HepG2 (cell line): Measurements from ENCODE around the gene PTGIS. TPM values are rescaled to one million over a fixed set of nuclear protein-coding genes. Genes with fewer than 3 reads are reported as not detected.

Source experiments
- DMAP1 ChIP-seq: IDR thresholded peaks from 2 replicates; pipeline ENCODE4 v1.6.1; 2016
- EEA1 ChIP-seq: sonication (generic); formaldehyde crosslinking; IDR thresholded peaks from 2 replicates; pipeline ENCODE4 v1.5.1; 2020; ENCODE audit warnings: mild to moderate bottlenecking, missing genetic modification reagents, borderline replicate concordance
- JARID2 ChIP-seq: sonication (generic); formaldehyde crosslinking; IDR thresholded peaks from 2 replicates; pipeline ENCODE4 v1.8.1; 2023; ENCODE audit warnings: missing genetic modification reagents, inconsistent platforms; ENCODE audit not compliant: insufficient replicate concordance
- JUND ChIP-seq: sonication (generic); formaldehyde crosslinking; IDR thresholded peaks from 2 replicates; pipeline ENCODE4 v1.8.0; 2022; ENCODE audit warnings: mild to moderate bottlenecking, missing genetic modification reagents
- MBNL3 ChIP-seq: fragments of 250-450 bp; sonication (Bioruptor Pico); conservative IDR thresholded peaks from 2 replicates; pipeline ENCODE4 v1.8.0; 2022; ENCODE audit warnings: mild to moderate bottlenecking, inconsistent platforms
- SPEN ChIP-seq: sonication (generic); formaldehyde crosslinking; IDR thresholded peaks from 2 replicates; pipeline ENCODE4 v1.5.1; 2020; ENCODE audit warnings: low read depth, mild to moderate bottlenecking, missing genetic modification reagents
- ZNF235 ChIP-seq: sonication (generic); formaldehyde crosslinking; IDR thresholded peaks from 2 replicates; pipeline ENCODE4 v1.8.1; 2023; ENCODE audit warnings: mild to moderate bottlenecking, missing genetic modification reagents, borderline replicate concordance
- ZNF547 ChIP-seq: sonication (generic); formaldehyde crosslinking; IDR thresholded peaks from 2 replicates; pipeline ENCODE4 v1.5.1; 2020; ENCODE audit warnings: mild to moderate bottlenecking, missing genetic modification reagents
- ZNF552 ChIP-seq: sonication (generic); formaldehyde crosslinking; IDR thresholded peaks from 2 replicates; pipeline ENCODE4 v1.9.0; 2022; ENCODE audit warnings: missing genetic modification reagents, mild to moderate bottlenecking, borderline replicate concordance
- ZNF619 ChIP-seq: sonication (generic); formaldehyde crosslinking; IDR thresholded peaks from 2 replicates; pipeline ENCODE4 v1.4.0; 2020; ENCODE audit warnings: mild to moderate bottlenecking, missing genetic modification reagents
- ZNF629 ChIP-seq: sonication (generic); formaldehyde crosslinking; conservative IDR thresholded peaks from 2 replicates; pipeline ENCODE4 v1.5.0; 2020; ENCODE audit warnings: missing genetic modification reagents
- ZNF768 ChIP-seq: sonication (generic); formaldehyde crosslinking; IDR thresholded peaks from 2 replicates; pipeline ENCODE4 v1.4.0; 2020; ENCODE audit warnings: missing genetic modification reagents
- polyA plus RNA-seq, 8 experiments: library from polyadenylated mRNA; depleted of rRNA in 3 of 8; stranded (reverse) in 7 of 8; unstranded in 1 of 8; fragments of >200 nt; fragmentation: Illumina TruSeq in 4 of 8; extraction: Trizol in 4 of 8; gene quantifications; 2 replicates each; pipeline versions ENCODE4 v1.2.1 to v1.2.3, GENCODE V29; 2011 to 2016; ENCODE audit warnings: low read depth in 4 of 8, missing spikeins in 1 of 8, mixed read lengths in 1 of 8; ENCODE audit not compliant: insufficient read depth in 1 of 8
- total RNA-seq, 5 experiments: library from RNA; depleted of rRNA; stranded (reverse); fragments of >200 nt; fragmentation: Illumina TruSeq; extraction: Trizol; gene quantifications; 2 replicates each; pipeline ENCODE4 v1.2.3, GENCODE V29; 2016; ENCODE audit warnings: low read depth in 1 of 5
- TF ChIP-seq, protein P1 (sequence below): sonication (generic); formaldehyde crosslinking; IDR thresholded peaks from 2 replicates; pipeline ENCODE4 v1.9.0; 2021; ENCODE audit warnings: mild to moderate bottlenecking, missing genetic modification reagents
- TF ChIP-seq, protein P2 (sequence below): IDR thresholded peaks from 2 replicates; pipeline ENCODE4 v1.6.1; 2016; ENCODE audit warnings: low read depth, missing genetic modification reagents, missing compliant biosample characterization
- TF ChIP-seq, protein P3 (sequence below): sonication (generic); formaldehyde crosslinking; IDR thresholded peaks from 2 replicates; pipeline ENCODE4 v1.5.0; 2020; ENCODE audit warnings: missing genetic modification reagents
- TF ChIP-seq, protein P4 (sequence below): sonication (generic); formaldehyde crosslinking; IDR thresholded peaks from 2 replicates; pipeline ENCODE4 v1.5.1; 2020; ENCODE audit warnings: missing genetic modification reagents, mild to moderate bottlenecking, borderline replicate concordance

The PTGIS gene
- total and polyA plus RNA-seq, 2 of the 13 experiments (the other 11 are each of a cell fraction or from before 2014, with no cell fraction given), result not detected

DNA sequence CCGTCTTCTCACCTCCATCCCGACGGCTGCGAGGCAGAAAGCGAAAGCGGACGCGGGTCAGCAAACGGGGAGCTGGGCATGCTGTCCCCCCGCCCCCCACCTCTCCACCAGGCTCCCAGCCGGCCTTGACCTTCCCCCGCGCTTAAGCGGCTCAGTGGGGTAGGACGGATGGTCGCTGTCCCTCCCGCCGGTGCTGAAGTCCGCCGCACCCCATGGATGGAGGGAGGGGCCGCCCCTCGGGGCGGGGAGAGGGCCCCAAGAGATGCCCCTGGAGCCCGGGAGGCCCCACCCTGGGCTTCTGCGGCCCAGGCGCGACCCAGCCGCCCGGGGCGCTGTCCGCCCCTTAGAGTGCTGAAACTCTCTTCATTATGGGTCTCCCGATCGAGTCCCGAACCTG lies 85.3 kb downstream of the PTGIS start, which contains the start of gene KCNB1 (continued):
- TF ChIP-seq, protein P1, sequence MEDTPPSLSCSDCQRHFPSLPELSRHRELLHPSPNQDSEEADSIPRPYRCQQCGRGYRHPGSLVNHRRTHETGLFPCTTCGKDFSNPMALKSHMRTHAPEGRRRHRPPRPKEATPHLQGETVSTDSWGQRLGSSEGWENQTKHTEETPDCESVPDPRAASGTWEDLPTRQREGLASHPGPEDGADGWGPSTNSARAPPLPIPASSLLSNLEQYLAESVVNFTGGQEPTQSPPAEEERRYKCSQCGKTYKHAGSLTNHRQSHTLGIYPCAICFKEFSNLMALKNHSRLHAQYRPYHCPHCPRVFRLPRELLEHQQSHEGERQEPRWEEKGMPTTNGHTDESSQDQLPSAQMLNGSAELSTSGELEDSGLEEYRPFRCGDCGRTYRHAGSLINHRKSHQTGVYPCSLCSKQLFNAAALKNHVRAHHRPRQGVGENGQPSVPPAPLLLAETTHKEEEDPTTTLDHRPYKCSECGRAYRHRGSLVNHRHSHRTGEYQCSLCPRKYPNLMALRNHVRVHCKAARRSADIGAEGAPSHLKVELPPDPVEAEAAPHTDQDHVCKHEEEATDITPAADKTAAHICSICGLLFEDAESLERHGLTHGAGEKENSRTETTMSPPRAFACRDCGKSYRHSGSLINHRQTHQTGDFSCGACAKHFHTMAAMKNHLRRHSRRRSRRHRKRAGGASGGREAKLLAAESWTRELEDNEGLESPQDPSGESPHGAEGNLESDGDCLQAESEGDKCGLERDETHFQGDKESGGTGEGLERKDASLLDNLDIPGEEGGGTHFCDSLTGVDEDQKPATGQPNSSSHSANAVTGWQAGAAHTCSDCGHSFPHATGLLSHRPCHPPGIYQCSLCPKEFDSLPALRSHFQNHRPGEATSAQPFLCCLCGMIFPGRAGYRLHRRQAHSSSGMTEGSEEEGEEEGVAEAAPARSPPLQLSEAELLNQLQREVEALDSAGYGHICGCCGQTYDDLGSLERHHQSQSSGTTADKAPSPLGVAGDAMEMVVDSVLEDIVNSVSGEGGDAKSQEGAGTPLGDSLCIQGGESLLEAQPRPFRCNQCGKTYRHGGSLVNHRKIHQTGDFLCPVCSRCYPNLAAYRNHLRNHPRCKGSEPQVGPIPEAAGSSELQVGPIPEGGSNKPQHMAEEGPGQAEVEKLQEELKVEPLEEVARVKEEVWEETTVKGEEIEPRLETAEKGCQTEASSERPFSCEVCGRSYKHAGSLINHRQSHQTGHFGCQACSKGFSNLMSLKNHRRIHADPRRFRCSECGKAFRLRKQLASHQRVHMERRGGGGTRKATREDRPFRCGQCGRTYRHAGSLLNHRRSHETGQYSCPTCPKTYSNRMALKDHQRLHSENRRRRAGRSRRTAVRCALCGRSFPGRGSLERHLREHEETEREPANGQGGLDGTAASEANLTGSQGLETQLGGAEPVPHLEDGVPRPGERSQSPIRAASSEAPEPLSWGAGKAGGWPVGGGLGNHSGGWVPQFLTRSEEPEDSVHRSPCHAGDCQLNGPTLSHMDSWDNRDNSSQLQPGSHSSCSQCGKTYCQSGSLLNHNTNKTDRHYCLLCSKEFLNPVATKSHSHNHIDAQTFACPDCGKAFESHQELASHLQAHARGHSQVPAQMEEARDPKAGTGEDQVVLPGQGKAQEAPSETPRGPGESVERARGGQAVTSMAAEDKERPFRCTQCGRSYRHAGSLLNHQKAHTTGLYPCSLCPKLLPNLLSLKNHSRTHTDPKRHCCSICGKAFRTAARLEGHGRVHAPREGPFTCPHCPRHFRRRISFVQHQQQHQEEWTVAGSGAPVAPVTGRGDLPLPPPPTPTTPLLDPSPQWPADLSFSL, result no peak
- TF ChIP-seq MBNL3 (CRISPR knock-in tag) (no peak), ZNF629 (CRISPR knock-in tag) (no peak), ZNF552 (CRISPR knock-in tag) (no peak; the same call in 1 of the 2 replicates), ZNF768 (peak; percentile 80), JARID2 (CRISPR knock-in tag) (peak; percentile 83), EEA1 (0 out of 2 replicates have a peak, but pooled peaks have one; percentile 81), DMAP1 (CRISPR knock-in tag) (no peak), JUND (CRISPR knock-in tag) (no peak), ZNF619 (CRISPR knock-in tag) (no peak), ZNF547 (CRISPR knock-in tag) (peak; percentile 61), SPEN (CRISPR knock-in tag) (peak; percentile 53; the same call in 1 of the 2 replicates), ZNF235 (CRISPR knock-in tag) (0 out of 2 replicates have a peak, but pooled peaks have one; percentile 60)
- TF ChIP-seq, protein P2, sequence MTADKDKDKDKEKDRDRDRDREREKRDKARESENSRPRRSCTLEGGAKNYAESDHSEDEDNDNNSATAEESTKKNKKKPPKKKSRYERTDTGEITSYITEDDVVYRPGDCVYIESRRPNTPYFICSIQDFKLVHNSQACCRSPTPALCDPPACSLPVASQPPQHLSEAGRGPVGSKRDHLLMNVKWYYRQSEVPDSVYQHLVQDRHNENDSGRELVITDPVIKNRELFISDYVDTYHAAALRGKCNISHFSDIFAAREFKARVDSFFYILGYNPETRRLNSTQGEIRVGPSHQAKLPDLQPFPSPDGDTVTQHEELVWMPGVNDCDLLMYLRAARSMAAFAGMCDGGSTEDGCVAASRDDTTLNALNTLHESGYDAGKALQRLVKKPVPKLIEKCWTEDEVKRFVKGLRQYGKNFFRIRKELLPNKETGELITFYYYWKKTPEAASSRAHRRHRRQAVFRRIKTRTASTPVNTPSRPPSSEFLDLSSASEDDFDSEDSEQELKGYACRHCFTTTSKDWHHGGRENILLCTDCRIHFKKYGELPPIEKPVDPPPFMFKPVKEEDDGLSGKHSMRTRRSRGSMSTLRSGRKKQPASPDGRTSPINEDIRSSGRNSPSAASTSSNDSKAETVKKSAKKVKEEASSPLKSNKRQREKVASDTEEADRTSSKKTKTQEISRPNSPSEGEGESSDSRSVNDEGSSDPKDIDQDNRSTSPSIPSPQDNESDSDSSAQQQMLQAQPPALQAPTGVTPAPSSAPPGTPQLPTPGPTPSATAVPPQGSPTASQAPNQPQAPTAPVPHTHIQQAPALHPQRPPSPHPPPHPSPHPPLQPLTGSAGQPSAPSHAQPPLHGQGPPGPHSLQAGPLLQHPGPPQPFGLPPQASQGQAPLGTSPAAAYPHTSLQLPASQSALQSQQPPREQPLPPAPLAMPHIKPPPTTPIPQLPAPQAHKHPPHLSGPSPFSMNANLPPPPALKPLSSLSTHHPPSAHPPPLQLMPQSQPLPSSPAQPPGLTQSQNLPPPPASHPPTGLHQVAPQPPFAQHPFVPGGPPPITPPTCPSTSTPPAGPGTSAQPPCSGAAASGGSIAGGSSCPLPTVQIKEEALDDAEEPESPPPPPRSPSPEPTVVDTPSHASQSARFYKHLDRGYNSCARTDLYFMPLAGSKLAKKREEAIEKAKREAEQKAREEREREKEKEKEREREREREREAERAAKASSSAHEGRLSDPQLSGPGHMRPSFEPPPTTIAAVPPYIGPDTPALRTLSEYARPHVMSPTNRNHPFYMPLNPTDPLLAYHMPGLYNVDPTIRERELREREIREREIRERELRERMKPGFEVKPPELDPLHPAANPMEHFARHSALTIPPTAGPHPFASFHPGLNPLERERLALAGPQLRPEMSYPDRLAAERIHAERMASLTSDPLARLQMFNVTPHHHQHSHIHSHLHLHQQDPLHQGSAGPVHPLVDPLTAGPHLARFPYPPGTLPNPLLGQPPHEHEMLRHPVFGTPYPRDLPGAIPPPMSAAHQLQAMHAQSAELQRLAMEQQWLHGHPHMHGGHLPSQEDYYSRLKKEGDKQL, result no peak
- TF ChIP-seq, protein P3, sequence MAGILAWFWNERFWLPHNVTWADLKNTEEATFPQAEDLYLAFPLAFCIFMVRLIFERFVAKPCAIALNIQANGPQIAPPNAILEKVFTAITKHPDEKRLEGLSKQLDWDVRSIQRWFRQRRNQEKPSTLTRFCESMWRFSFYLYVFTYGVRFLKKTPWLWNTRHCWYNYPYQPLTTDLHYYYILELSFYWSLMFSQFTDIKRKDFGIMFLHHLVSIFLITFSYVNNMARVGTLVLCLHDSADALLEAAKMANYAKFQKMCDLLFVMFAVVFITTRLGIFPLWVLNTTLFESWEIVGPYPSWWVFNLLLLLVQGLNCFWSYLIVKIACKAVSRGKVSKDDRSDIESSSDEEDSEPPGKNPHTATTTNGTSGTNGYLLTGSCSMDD (CRISPR knock-in tag), result no peak
- TF ChIP-seq, protein P4, sequence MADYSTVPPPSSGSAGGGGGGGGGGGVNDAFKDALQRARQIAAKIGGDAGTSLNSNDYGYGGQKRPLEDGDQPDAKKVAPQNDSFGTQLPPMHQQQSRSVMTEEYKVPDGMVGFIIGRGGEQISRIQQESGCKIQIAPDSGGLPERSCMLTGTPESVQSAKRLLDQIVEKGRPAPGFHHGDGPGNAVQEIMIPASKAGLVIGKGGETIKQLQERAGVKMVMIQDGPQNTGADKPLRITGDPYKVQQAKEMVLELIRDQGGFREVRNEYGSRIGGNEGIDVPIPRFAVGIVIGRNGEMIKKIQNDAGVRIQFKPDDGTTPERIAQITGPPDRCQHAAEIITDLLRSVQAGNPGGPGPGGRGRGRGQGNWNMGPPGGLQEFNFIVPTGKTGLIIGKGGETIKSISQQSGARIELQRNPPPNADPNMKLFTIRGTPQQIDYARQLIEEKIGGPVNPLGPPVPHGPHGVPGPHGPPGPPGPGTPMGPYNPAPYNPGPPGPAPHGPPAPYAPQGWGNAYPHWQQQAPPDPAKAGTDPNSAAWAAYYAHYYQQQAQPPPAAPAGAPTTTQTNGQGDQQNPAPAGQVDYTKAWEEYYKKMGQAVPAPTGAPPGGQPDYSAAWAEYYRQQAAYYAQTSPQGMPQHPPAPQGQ (CRISPR knock-in tag), result no peak
